Stomach (tissue), 4 donors: ENCODE results near the gene FRMPD4.
"Not testable (repeated sequence)": the region's sequence is repeated elsewhere in the genome, so short reads cannot be mapped to it uniquely, and the experiment has no call there.

Experiments
- EP300 ChIP-seq: sonication (generic); formaldehyde crosslinking; IDR thresholded peaks from one replicate; pipeline ENCODE4 v1.6.1; 2017; ENCODE audit warnings: antibody characterized with exemption
- POLR2A ChIP-seq, 4 donors: fragments of 450-650 bp; IDR thresholded peaks; one replicate each; pipeline ENCODE4 v1.6.1; 2016; ENCODE audit warnings: antibody characterized with exemption in 4 of 4, control low read depth in 2 of 4, mild to moderate bottlenecking in 1 of 4, moderate library complexity in 1 of 4
- TF ChIP-seq, protein P1 (sequence below), 7 experiments: fragments of 450-650 bp in 4 of 7; fragments of 200-600 bp in 3 of 7; sonication (generic) in 3 of 7; IDR thresholded peaks; one replicate each; pipeline ENCODE4 v1.5.1; 2016 to 2019; ENCODE audit warnings: antibody characterized with exemption in 7 of 7, control low read depth in 2 of 7, mild to moderate bottlenecking in 1 of 7

- TF ChIP-seq EP300; POLR2A (IDR thresholded peaks at IDR 0.05): not testable (repeated sequence)
- TF ChIP-seq, protein P1, sequence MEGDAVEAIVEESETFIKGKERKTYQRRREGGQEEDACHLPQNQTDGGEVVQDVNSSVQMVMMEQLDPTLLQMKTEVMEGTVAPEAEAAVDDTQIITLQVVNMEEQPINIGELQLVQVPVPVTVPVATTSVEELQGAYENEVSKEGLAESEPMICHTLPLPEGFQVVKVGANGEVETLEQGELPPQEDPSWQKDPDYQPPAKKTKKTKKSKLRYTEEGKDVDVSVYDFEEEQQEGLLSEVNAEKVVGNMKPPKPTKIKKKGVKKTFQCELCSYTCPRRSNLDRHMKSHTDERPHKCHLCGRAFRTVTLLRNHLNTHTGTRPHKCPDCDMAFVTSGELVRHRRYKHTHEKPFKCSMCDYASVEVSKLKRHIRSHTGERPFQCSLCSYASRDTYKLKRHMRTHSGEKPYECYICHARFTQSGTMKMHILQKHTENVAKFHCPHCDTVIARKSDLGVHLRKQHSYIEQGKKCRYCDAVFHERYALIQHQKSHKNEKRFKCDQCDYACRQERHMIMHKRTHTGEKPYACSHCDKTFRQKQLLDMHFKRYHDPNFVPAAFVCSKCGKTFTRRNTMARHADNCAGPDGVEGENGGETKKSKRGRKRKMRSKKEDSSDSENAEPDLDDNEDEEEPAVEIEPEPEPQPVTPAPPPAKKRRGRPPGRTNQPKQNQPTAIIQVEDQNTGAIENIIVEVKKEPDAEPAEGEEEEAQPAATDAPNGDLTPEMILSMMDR (IDR thresholded peaks at IDR 0.05) = not testable (repeated sequence)
These were observed 399.8 kb downstream of the FRMPD4 start for GRCh38 chrX:12538096-12538495.
